ENCODE data around the gene MAPK14. TPM values are rescaled to one million over a fixed set of nuclear protein-coding genes. Genes with fewer than 3 reads are reported as not detected.

The MAPK14 gene
- total RNA-seq, 4 donors from 2014 or later, result 85.2 to 201 (median 124) TPM

- Histone ChIP-seq H3K4me3 (replicated peaks in 1 of 3) (no peak overlapping the region), H3K36me3 (peaks cover 8 to 20% of the 10 kb centered on the region in 2 donors), H3K4me1 (no peaks in the 10 kb centered on the region), H3K9me3 (no peaks in the 10 kb centered on the region), H3K27me3 (no peaks in the 10 kb centered on the region), H3K27ac (no peak overlapping the region)
- TF ChIP-seq POLR2A (IDR thresholded peaks at IDR 0.05) (no peak), CTCF (IDR thresholded peaks at IDR 0.05) (no peak)
- intact Hi-C loops (cut with DNase I), result no loop called here
- no peak for DNase-seq
- WGBS, 2 donors, result 82 to 100% methylated on average over 2 of the region's 2 CpGs
These were observed 86.1 kb downstream of the MAPK14 start for GRCh38 chr6:36113703-36114102.

GRCh38 chr6:36114798-36115408 is 87.3 kb downstream of the MAPK14 start:
- Histone ChIP-seq H3K4me3 (replicated peaks in 1 of 3) (no peak overlapping the region), H3K9me3 (no peaks in the 10 kb centered on the region), H3K36me3 (peaks cover 6 to 19% of the 10 kb centered on the region in 2 donors), H3K27ac (no peak overlapping the region), H3K4me1 (peaks cover 0 to under 1% of the 10 kb centered on the region in 2 donors), H3K27me3 (no peaks in the 10 kb centered on the region)
- no peak for TF ChIP-seq POLR2A (IDR thresholded peaks at IDR 0.05)
- TF ChIP-seq CTCF (IDR thresholded peaks at IDR 0.05), result no peak
- WGBS, 2 donors, result 78 to 86% methylated on average over 4 of the region's 4 CpGs
- intact Hi-C loops (cut with DNase I), result no loop called here
- no peak for DNase-seq

- peaks cover 6 to 14% of the 10 kb centered on the region in 2 donors for H3K36me3 ChIP-seq
- TF ChIP-seq CTCF (IDR thresholded peaks at IDR 0.05), result no peak
- no peak for TF ChIP-seq POLR2A (IDR thresholded peaks at IDR 0.05)
- no peaks in the 10 kb centered on the region for H3K9me3 ChIP-seq
- no peak for DNase-seq
- WGBS, 2 donors, result 91 to 97% methylated on average over 10 of the region's 10 CpGs
- no peaks in the 10 kb centered on the region for H3K27me3 ChIP-seq
- intact Hi-C loops (cut with DNase I), result no loop called here
- H3K4me1 ChIP-seq, result peaks cover 5 to 6% of the 10 kb centered on the region in 2 donors
- H3K4me3 ChIP-seq (replicated peaks in 1 of 3), result no peak overlapping the region
- no peak overlapping the region for H3K27ac ChIP-seq
These were observed 87.8 kb downstream of the MAPK14 start for GRCh38 chr6:36115412-36115811.

- Histone ChIP-seq H3K27me3 (no peaks in the 10 kb centered on the region), H3K36me3 (peaks cover 5 to 6% of the 10 kb centered on the region in 2 donors), H3K27ac (no peak overlapping the region), H3K4me1 (peaks cover 5 to 14% of the 10 kb centered on the region in 2 donors), H3K9me3 (no peaks in the 10 kb centered on the region), H3K4me3 (replicated peaks in 1 of 3) (no peak overlapping the region)
- TF ChIP-seq CTCF (IDR thresholded peaks at IDR 0.05) (no peak), POLR2A (IDR thresholded peaks at IDR 0.05) (no peak)
- DNase-seq, result no peak
- 86 to 97% methylated on average over 3 of the region's 3 CpGs for WGBS, 2 donors
- intact Hi-C loops (cut with DNase I), result no loop called here
These were observed 88.7 kb downstream of the MAPK14 start for GRCh38 chr6:36116066-36116864.

- H3K27ac ChIP-seq, result no peak overlapping the region
- no peaks in the 10 kb centered on the region for H3K27me3 ChIP-seq
- 98% methylated on average over 2 of the region's 2 CpGs for WGBS, 2 donors
- TF ChIP-seq CTCF (IDR thresholded peaks at IDR 0.05) (no peak), POLR2A (IDR thresholded peaks at IDR 0.05) (no peak)
- no peak for DNase-seq
- no peak overlapping the region for H3K4me3 ChIP-seq (replicated peaks in 1 of 3)
- intact Hi-C loops (cut with DNase I), result no loop called here
- no peaks in the 10 kb centered on the region for H3K9me3 ChIP-seq
- no peaks in the 10 kb centered on the region for H3K36me3 ChIP-seq
- peaks cover 5 to 19% of the 10 kb centered on the region in 2 donors for H3K4me1 ChIP-seq
These were observed 89.3 kb downstream of the MAPK14 start for GRCh38 chr6:36116943-36117342.
